ENCODE results near the gene MAGOH. TPM values are rescaled to one million over a fixed set of nuclear protein-coding genes. Genes with fewer than 3 reads are reported as not detected.

Gene MAGOH
- total RNA-seq, 2 experiments from 2014 or later = 83.7 to 87.2 TPM

- H3K4me1 Mint-ChIP-seq (ENCODE audit: low read depth) = no peaks in the 10 kb centered on the region
- no peaks in the 10 kb centered on the region for H3K27me3 Mint-ChIP-seq (ENCODE audit: low read depth)
- H3K9me3 Mint-ChIP-seq = no peaks in the 10 kb centered on the region
- CTCF ChIA-PET = no interaction called here
- intact Hi-C loops (cut with micrococcal nuclease) = no loop called here
- H3K36me3 Mint-ChIP-seq (ENCODE audit: low read depth) = peaks cover 51% of the 10 kb centered on the region
- H3K27ac Mint-ChIP-seq = no peak overlapping the region
- no peak overlapping the region for H3K4me3 Mint-ChIP-seq
- DNase-seq = no peak
These were observed 11.4 kb upstream of the MAGOH start for GRCh38 chr1:53249706-53250105.

GRCh38 chr1:53246261-53247134 lies 8.2 kb upstream of the MAGOH start:
- intact Hi-C loops (cut with micrococcal nuclease) = no loop called here
- Mint-ChIP-seq H3K4me1 (ENCODE audit: low read depth) (no peaks in the 10 kb centered on the region), H3K27ac (no peak overlapping the region), H3K36me3 (ENCODE audit: low read depth) (peaks cover 41% of the 10 kb centered on the region), H3K9me3 (no peaks in the 10 kb centered on the region), H3K4me3 (no peak overlapping the region), H3K27me3 (ENCODE audit: low read depth) (no peaks in the 10 kb centered on the region)
- CTCF ChIA-PET = interaction anchor here (0.6 kb wide), 1 partner anchor 737 kb away, joined by 5 read pairs; no protein-coding TSS in a partner anchor
- no peak for DNase-seq

- intact Hi-C loops (cut with micrococcal nuclease) = no loop called here
- peaks cover under 1% of the 10 kb centered on the region for H3K4me1 Mint-ChIP-seq (ENCODE audit: low read depth)
- no peaks in the 10 kb centered on the region for H3K9me3 Mint-ChIP-seq
- no peak for DNase-seq
- no peaks in the 10 kb centered on the region for H3K27me3 Mint-ChIP-seq (ENCODE audit: low read depth)
- no peak overlapping the region for H3K27ac Mint-ChIP-seq
- no peak overlapping the region for H3K4me3 Mint-ChIP-seq
- CTCF ChIA-PET = no interaction called here
- peaks cover 22% of the 10 kb centered on the region for H3K36me3 Mint-ChIP-seq (ENCODE audit: low read depth)
These were observed 5.8 kb upstream of the MAGOH start for GRCh38 chr1:53244141-53244540.

- peaks cover 11% of the 10 kb centered on the region for H3K36me3 Mint-ChIP-seq (ENCODE audit: low read depth)
- intact Hi-C loops (cut with micrococcal nuclease) = no loop called here
- H3K27me3 Mint-ChIP-seq (ENCODE audit: low read depth) = no peaks in the 10 kb centered on the region
- H3K9me3 Mint-ChIP-seq = no peaks in the 10 kb centered on the region
- DNase-seq = no peak
- peaks cover 13% of the 10 kb centered on the region for H3K4me1 Mint-ChIP-seq (ENCODE audit: low read depth)
- H3K4me3 Mint-ChIP-seq = no peak overlapping the region
- no peak overlapping the region for H3K27ac Mint-ChIP-seq
- CTCF ChIA-PET = interaction anchor here (0.6 kb wide), 1 partner anchor 18 kb away, joined by 4 read pairs; no protein-coding TSS in a partner anchor
These were observed 4.1 kb upstream of the MAGOH start for GRCh38 chr1:53242381-53242780.

- CTCF ChIA-PET = no interaction called here
- Mint-ChIP-seq H3K27ac (no peak overlapping the region), H3K9me3 (no peaks in the 10 kb centered on the region), H3K4me3 (no peak overlapping the region), H3K4me1 (ENCODE audit: low read depth) (peaks cover 16% of the 10 kb centered on the region), H3K27me3 (ENCODE audit: low read depth) (no peaks in the 10 kb centered on the region), H3K36me3 (ENCODE audit: low read depth) (peaks cover 8% of the 10 kb centered on the region)
- intact Hi-C loops (cut with micrococcal nuclease) = no loop called here
- DNase-seq = no peak
These were observed 3.5 kb upstream of the MAGOH start for GRCh38 chr1:53241828-53242227.

GRCh38 chr1:53237638-53238037 lies 680 bp downstream of the MAGOH start:
- Mint-ChIP-seq H3K9me3 (no peaks in the 10 kb centered on the region), H3K4me1 (ENCODE audit: low read depth) (peaks cover 28% of the 10 kb centered on the region), H3K36me3 (ENCODE audit: low read depth) (peaks cover 8% of the 10 kb centered on the region), H3K4me3 (peak overlapping the region; percentile 94), H3K27ac (peak overlapping the region; percentile 82), H3K27me3 (ENCODE audit: low read depth) (no peaks in the 10 kb centered on the region)
- intact Hi-C loops (cut with micrococcal nuclease) = loop anchor here (1.0 to 5.0 kb wide), 7 partner anchors 17 to 816 kb away; partner anchors contain the start of genes CPT2, CZIB, IFT25 and LRRC42
- CTCF ChIA-PET = no interaction called here
- DNase-seq = no peak

- DNase-seq = no peak
- Mint-ChIP-seq H3K27ac (peak overlapping the region; percentile 95), H3K4me1 (ENCODE audit: low read depth) (peaks cover 24% of the 10 kb centered on the region), H3K4me3 (peak overlapping the region; percentile 91), H3K27me3 (ENCODE audit: low read depth) (no peaks in the 10 kb centered on the region), H3K36me3 (ENCODE audit: low read depth) (no peaks in the 10 kb centered on the region), H3K9me3 (no peaks in the 10 kb centered on the region)
- intact Hi-C loops (cut with micrococcal nuclease) = loop anchor here (1.0 to 5.0 kb wide), 5 partner anchors 17 to 855 kb away; partner anchors contain the start of genes CC2D1B, CPT2, IFT25 and LRRC42
- CTCF ChIA-PET = interaction anchor here (1.3 to 1.4 kb wide), 2 partner anchors 12 to 172 kb away, joined by 3 to 4 read pairs; no protein-coding TSS in a partner anchor
These were observed 17.4 kb downstream of the MAGOH start for GRCh38 chr1:53220962-53221286.

GRCh38 chr1:53220171-53220961 lies 18.0 kb downstream of the MAGOH start, which contains the start of gene CZIB:
TSS of gene CZIB (minus strand) at chr1:53220634. CDS start at chr1:53220575, 59 bp downstream.
- H3K36me3 Mint-ChIP-seq (ENCODE audit: low read depth) = no peaks in the 10 kb centered on the region
- intact Hi-C loops (cut with micrococcal nuclease) = loop anchor here (1.0 to 5.0 kb wide), 5 partner anchors 18 to 854 kb away; partner anchors contain the start of genes CC2D1B, CPT2, IFT25 and LRRC42
- CTCF ChIA-PET = interaction anchor here (1.4 kb wide), 1 partner anchor 12 kb away, joined by 3 read pairs; no protein-coding TSS in a partner anchor

GRCh38 chr1:53219711-53220110 lies 18.6 kb downstream of the MAGOH start:
- Mint-ChIP-seq H3K27ac (peak overlapping the region; percentile 95), H3K9me3 (no peaks in the 10 kb centered on the region), H3K27me3 (ENCODE audit: low read depth) (no peaks in the 10 kb centered on the region), H3K36me3 (ENCODE audit: low read depth) (no peaks in the 10 kb centered on the region), H3K4me1 (ENCODE audit: low read depth) (peaks cover 24% of the 10 kb centered on the region), H3K4me3 (peak overlapping the region; percentile 91)
- CTCF ChIA-PET = no interaction called here
- intact Hi-C loops (cut with micrococcal nuclease) = loop anchor here (1.0 to 5.0 kb wide), 5 partner anchors 19 to 853 kb away; partner anchors contain the start of genes CC2D1B, CPT2, IFT25 and LRRC42
- no peak for DNase-seq

More at GRCh38 chr1:53220171-53220961, 18.0 kb downstream of the MAGOH start, which contains the start of gene CZIB:
- Mint-ChIP-seq H3K27me3 (ENCODE audit: low read depth) (no peaks in the 10 kb centered on the region), H3K4me1 (ENCODE audit: low read depth) (peaks cover 24% of the 10 kb centered on the region), H3K27ac (peak within 1 kb of the TSS; percentile 95), H3K9me3 (no peaks in the 10 kb centered on the region), H3K4me3 (peak within 1 kb of the TSS; percentile 91)
- peak; percentile 96 for DNase-seq

- no peaks in the 10 kb centered on the region for H3K27me3 Mint-ChIP-seq (ENCODE audit: low read depth)
- CTCF ChIA-PET = no interaction called here
- H3K27ac Mint-ChIP-seq = peak overlapping the region; percentile 36
- no peaks in the 10 kb centered on the region for H3K9me3 Mint-ChIP-seq
- H3K4me1 Mint-ChIP-seq (ENCODE audit: low read depth) = peaks cover 24% of the 10 kb centered on the region
- no peak overlapping the region for H3K4me3 Mint-ChIP-seq
- no peak for DNase-seq
- intact Hi-C loops (cut with micrococcal nuclease) = no loop called here
- no peaks in the 10 kb centered on the region for H3K36me3 Mint-ChIP-seq (ENCODE audit: low read depth)
These were observed 20.1 kb downstream of the MAGOH start for GRCh38 chr1:53218201-53218600.

- CTCF ChIA-PET = interaction anchor here (1.1 kb wide), 1 partner anchor 16 kb away, joined by 3 read pairs; no protein-coding TSS in a partner anchor
- H3K9me3 Mint-ChIP-seq = no peaks in the 10 kb centered on the region
- DNase-seq = no peak
- intact Hi-C loops (cut with micrococcal nuclease) = no loop called here
- H3K27ac Mint-ChIP-seq = no peak overlapping the region
- peaks cover 12% of the 10 kb centered on the region for H3K36me3 Mint-ChIP-seq (ENCODE audit: low read depth)
- no peaks in the 10 kb centered on the region for H3K27me3 Mint-ChIP-seq (ENCODE audit: low read depth)
- peaks cover 13% of the 10 kb centered on the region for H3K4me1 Mint-ChIP-seq (ENCODE audit: low read depth)
- no peak overlapping the region for H3K4me3 Mint-ChIP-seq
These were observed 23.9 kb downstream of the MAGOH start for GRCh38 chr1:53214376-53214940.

GRCh38 chr1:53210954-53211353 lies 27.4 kb downstream of the MAGOH start:
- no peaks in the 10 kb centered on the region for H3K4me1 Mint-ChIP-seq (ENCODE audit: low read depth)
- H3K9me3 Mint-ChIP-seq = peaks cover 9% of the 10 kb centered on the region
- CTCF ChIA-PET = interaction anchor here (0.5 kb wide), 1 partner anchor 956 kb away, joined by 3 read pairs; no protein-coding TSS in a partner anchor
- peaks cover 36% of the 10 kb centered on the region for H3K36me3 Mint-ChIP-seq (ENCODE audit: low read depth)
- no peak overlapping the region for H3K4me3 Mint-ChIP-seq
- H3K27ac Mint-ChIP-seq = no peak overlapping the region
- no peak for DNase-seq
- H3K27me3 Mint-ChIP-seq (ENCODE audit: low read depth) = no peaks in the 10 kb centered on the region
- intact Hi-C loops (cut with micrococcal nuclease) = no loop called here
